A549 (cell line): ENCODE measurements around the gene ITPR3. TPM values are rescaled to one million over a fixed set of nuclear protein-coding genes. Genes with fewer than 3 reads are reported as not detected.
A peak's percentile ranks its signal among the peaks of the same experiment; 100 is the strongest.

Source experiments
- ATAC-seq, 2 experiments: fragments of 200-7000 bp in 1 of 2; fragments of >200 bp in 1 of 2; cut with Nextera tagmentation in 1 of 2; cut with Tn5 transposase in 1 of 2; 3 replicates each; pipeline versions ENCODE4 v1.8.0 to v1.9.1; 2018 to 2020; ENCODE audit warnings: mild to moderate bottlenecking in 1 of 2, moderate library complexity in 1 of 2
- CTCF ChIA-PET: fragments of 300-600 bp; sonication (Branson Sonifier 250); formaldehyde crosslinking; extraction: SDS; loops from one replicate; lab custom pipeline; 2021; ENCODE audit warnings: antibody characterized with exemption, inconsistent platforms; lab: Yijun Ruan, JAX
- POLR2A ChIA-PET: fragments of 350-600 bp; formaldehyde crosslinking; extraction: SDS; loops from one replicate; lab custom pipeline; 2021; ENCODE audit warnings: antibody characterized with exemption, inconsistent platforms; lab: Yijun Ruan, JAX
- DNase-seq, 2 experiments: peaks; one replicate each; pipeline versions ENCODE4 v3.0.0 to v3.0.0-alpha.2; 2011 to 2016; ENCODE audit warnings: low read depth in 1 of 2, low spot score in 1 of 2
- FAIRE-seq: peaks from 2 replicates; lab custom pipeline; 2011; peaks lifted over from hg19 to GRCh38; lab: Jason Lieb, UNC
- H3K27ac ChIP-seq, 2 experiments: fragments of >200 bp; sonication (Bioruptor Twin); formaldehyde crosslinking; 3 replicates each; pipeline ENCODE4 v1.5.1; 2016 to 2017
- H3K4me1 ChIP-seq: fragments of >200 bp; sonication (Bioruptor Twin); formaldehyde crosslinking; 3 replicates; pipeline ENCODE4 v1.6.1; 2016
- H3K4me2 ChIP-seq: fragments of >200 bp; sonication (Bioruptor Twin); formaldehyde crosslinking; 3 replicates; pipeline ENCODE4 v1.6.1; 2016
- H3K4me3 ChIP-seq: fragments of >200 bp; sonication (Bioruptor Twin); formaldehyde crosslinking; 3 replicates; pipeline ENCODE4 v1.5.1; 2016
- H3K9me3 ChIP-seq: fragments of >200 bp; sonication (Bioruptor Twin); formaldehyde crosslinking; 3 replicates; pipeline ENCODE4 v1.6.1; 2016
- BCL3 ChIP-seq: fragments of >200 bp; sonication (Bioruptor Twin); formaldehyde crosslinking; IDR thresholded peaks from 3 replicates; pipeline ENCODE4 v1.6.1; 2016
- CEBPB ChIP-seq, 2 experiments: fragments of >200 bp in 1 of 2; sonication (Bioruptor Twin) in 1 of 2; formaldehyde crosslinking in 1 of 2; IDR thresholded peaks; 2 replicates each; pipeline ENCODE4 v1.6.1; 2012 to 2016
- CTCF ChIP-seq: fragments of >200 bp; sonication (Bioruptor Twin); formaldehyde crosslinking; IDR thresholded peaks from 3 replicates; pipeline ENCODE4 v1.5.1; 2016
- EHF ChIP-seq: fragments of 250-450 bp; sonication (Bioruptor Pico); IDR thresholded peaks from 2 replicates; pipeline ENCODE4 v1.5.0; 2020; ENCODE audit warnings: mild to moderate bottlenecking
- ESRRA ChIP-seq: fragments of 150-350 bp; IDR thresholded peaks from 2 replicates; pipeline ENCODE4 v1.6.1; 2014; ENCODE audit warnings: mild to moderate bottlenecking, low read length, borderline replicate concordance
- HDAC2 ChIP-seq: fragments of 200-600 bp; sonication (generic); IDR thresholded peaks from 2 replicates; pipeline ENCODE4 v1.6.1; 2016
- HOXB13 ChIP-seq: fragments of 250-450 bp; sonication (Bioruptor Pico); IDR thresholded peaks from 2 replicates; pipeline ENCODE4 v1.5.0; 2020; ENCODE audit warnings: low read depth, mild to moderate bottlenecking, moderate library complexity
- KDM1A ChIP-seq: fragments of 200-600 bp; sonication (generic); IDR thresholded peaks from 2 replicates; pipeline ENCODE4 v1.6.1; 2016; ENCODE audit warnings: low read depth, mild to moderate bottlenecking
- MAFK ChIP-seq: fragments of 450-650 bp; IDR thresholded peaks from 2 replicates; pipeline ENCODE4 v1.6.1; 2014; ENCODE audit not compliant: partially characterized antibody
- NFE2L2 ChIP-seq: fragments of 150-350 bp; conservative IDR thresholded peaks from 2 replicates; pipeline ENCODE4 v1.6.1; 2014; ENCODE audit warnings: low read length
- RAD21 ChIP-seq, 2 experiments: fragments of >200 bp in 1 of 2; sonication (Bioruptor Twin) in 1 of 2; formaldehyde crosslinking in 1 of 2; IDR thresholded peaks in 1 of 2; conservative IDR thresholded peaks in 1 of 2; 2 replicates in 1 of 2; 3 replicates in 1 of 2; pipeline ENCODE4 v1.6.1; 2012 to 2018; ENCODE audit warnings: inconsistent platforms in 1 of 2
- RNF2 ChIP-seq: fragments of 200-600 bp; sonication (generic); IDR thresholded peaks from 2 replicates; pipeline ENCODE4 v1.6.1; 2016; ENCODE audit warnings: low read depth, mild to moderate bottlenecking, antibody characterized with exemption, moderate library complexity, borderline replicate concordance
- SMC3 ChIP-seq: fragments of >200 bp; sonication (Bioruptor Twin); formaldehyde crosslinking; IDR thresholded peaks from 3 replicates; pipeline ENCODE4 v1.6.1; 2018; ENCODE audit warnings: inconsistent platforms
- USF2 ChIP-seq: fragments of 450-650 bp; IDR thresholded peaks from 2 replicates; pipeline ENCODE4 v1.6.1; 2014; ENCODE audit warnings: antibody characterized with exemption
- ZFP36 ChIP-seq: fragments of 450-650 bp; IDR thresholded peaks from 2 replicates; pipeline ENCODE4 v1.6.1; 2014; ENCODE audit warnings: borderline replicate concordance; ENCODE audit not compliant: partially characterized antibody
- WGBS: methylation state at CpG from one replicate; pipeline ENCODE4 v1.1.6; 2017; ENCODE audit errors: missing lambda C conversion rate; 5-methylcytosine and 5-hydroxymethylcytosine counted together
- polyA plus RNA-seq, 4 experiments: library from polyadenylated mRNA; depleted of rRNA in 3 of 4; stranded (reverse); fragments of >200 nt; fragmentation: RNase III in 1 of 4; extraction: RNeasy Plus Mini Kit Qiagen cat#74134 plus additional on column Dnase treatment in 1 of 4; gene quantifications; 2 replicates in 3 of 4; 3 replicates in 1 of 4; pipeline ENCODE4 v1.2.3, GENCODE V29; 2011 to 2017
- TF ChIP-seq, protein P1 (sequence below): IDR thresholded peaks from 2 replicates; pipeline ENCODE4 v1.6.1; 2012; ENCODE audit warnings: low read depth, borderline replicate concordance
- TF ChIP-seq, protein P2 (sequence below): fragments of 250-450 bp; sonication (Bioruptor Pico); IDR thresholded peaks from 2 replicates; pipeline ENCODE4 v1.5.0; 2021; ENCODE audit warnings: mild to moderate bottlenecking, moderate library complexity, borderline replicate concordance

ITPR3 gene
- polyA plus RNA-seq, 2 of the 4 experiments (the other 2 are of a cell fraction) = 17.6 to 20.8 TPM

GRCh38 chr6:33607784-33608161, 13.3 kb upstream of the ITPR3 start:
- ATAC-seq = peak in 1 of 2 experiments; percentile 31; a peak in 1 of 6 replicates
- peak overlapping the region; percentile 54 to 88; a peak in 5 of 6 replicates for H3K27ac ChIP-seq
- POLR2A ChIA-PET = no interaction called here
- no peak for TF ChIP-seq USF2
- no peak for TF ChIP-seq CEBPB (IDR thresholded peaks at IDR 0.05)
- TF ChIP-seq RNF2 = no peak
- peak; percentile 43 to 57; a peak in 3 of 5 replicates for TF ChIP-seq RAD21 (conservative IDR thresholded peaks at IDR 0.05 in 1 of 2, IDR thresholded peaks at IDR 0.05 in 1 of 2)
- TF ChIP-seq NFE2L2 = no peak
- TF ChIP-seq KDM1A = 0 out of 2 replicates have a peak, but pooled peaks have one; percentile 55
- TF ChIP-seq ESRRA = no peak
- TF ChIP-seq, protein P1, sequence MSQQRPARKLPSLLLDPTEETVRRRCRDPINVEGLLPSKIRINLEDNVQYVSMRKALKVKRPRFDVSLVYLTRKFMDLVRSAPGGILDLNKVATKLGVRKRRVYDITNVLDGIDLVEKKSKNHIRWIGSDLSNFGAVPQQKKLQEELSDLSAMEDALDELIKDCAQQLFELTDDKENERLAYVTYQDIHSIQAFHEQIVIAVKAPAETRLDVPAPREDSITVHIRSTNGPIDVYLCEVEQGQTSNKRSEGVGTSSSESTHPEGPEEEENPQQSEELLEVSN = no peak
- no peak for TF ChIP-seq HDAC2
- TF ChIP-seq CTCF = peak; percentile 34; the same call in 2 of the 3 replicates
- TF ChIP-seq EHF (CRISPR knock-in tag) = no peak
- peak; percentile 25; the same call in 1 of the 3 replicates for TF ChIP-seq SMC3
- TF ChIP-seq ZFP36 = no peak
- TF ChIP-seq HOXB13 (CRISPR knock-in tag) = no peak
- TF ChIP-seq BCL3 = no peak
- TF ChIP-seq, all 56 proteins: peak for 4
- WGBS = 57% methylated on average over 5 of the region's 5 CpGs
- H3K4me2 ChIP-seq = no peak overlapping the region
- DNase-seq (peak; percentile 21 to 51), FAIRE-seq (no peak)
- H3K4me1 ChIP-seq = peaks cover 68% of the 10 kb centered on the region
- H3K9me3 ChIP-seq = no peaks in the 10 kb centered on the region
- CTCF ChIA-PET = interaction anchor here (0.7 to 3.8 kb wide), 12 partner anchors 10 to 556 kb away, joined by 3 to 20 read pairs (median 6); partner anchors contain the start of gene ITPR3
- no peak overlapping the region for H3K4me3 ChIP-seq

- no peak for FAIRE-seq
- Histone ChIP-seq H3K27ac (peak overlapping the region; percentile 22 to 88), H3K4me1 (peaks cover 79% of the 10 kb centered on the region), H3K9me3 (no peaks in the 10 kb centered on the region), H3K4me3 (no peak overlapping the region), H3K4me2 (peak overlapping the region; percentile 25; the same call in 2 of the 3 replicates)
- CTCF ChIA-PET = interaction anchor here (2.0 to 3.2 kb wide), 3 partner anchors 11 to 24 kb away, joined by 6 to 18 read pairs (median 9); partner anchors contain the start of gene ITPR3
- no peak for ATAC-seq
- 59% methylated on average over 3 of the region's 3 CpGs for WGBS
- TF ChIP-seq MAFK = peak; percentile 53
- TF ChIP-seq, protein P2, sequence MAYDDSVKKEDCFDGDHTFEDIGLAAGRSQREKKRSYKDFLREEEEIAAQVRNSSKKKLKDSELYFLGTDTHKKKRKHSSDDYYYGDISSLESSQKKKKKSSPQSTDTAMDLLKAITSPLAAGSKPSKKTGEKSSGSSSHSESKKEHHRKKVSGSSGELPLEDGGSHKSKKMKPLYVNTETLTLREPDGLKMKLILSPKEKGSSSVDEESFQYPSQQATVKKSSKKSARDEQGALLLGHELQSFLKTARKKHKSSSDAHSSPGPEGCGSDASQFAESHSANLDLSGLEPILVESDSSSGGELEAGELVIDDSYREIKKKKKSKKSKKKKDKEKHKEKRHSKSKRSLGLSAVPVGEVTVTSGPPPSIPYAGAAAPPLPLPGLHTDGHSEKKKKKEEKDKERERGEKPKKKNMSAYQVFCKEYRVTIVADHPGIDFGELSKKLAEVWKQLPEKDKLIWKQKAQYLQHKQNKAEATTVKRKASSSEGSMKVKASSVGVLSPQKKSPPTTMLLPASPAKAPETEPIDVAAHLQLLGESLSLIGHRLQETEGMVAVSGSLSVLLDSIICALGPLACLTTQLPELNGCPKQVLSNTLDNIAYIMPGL (CRISPR knock-in tag) = no peak
- POLR2A ChIA-PET = interaction anchor here (1.3 kb wide), 1 partner anchor 12 kb away, joined by 3 read pairs; the partner anchor contains the start of gene ITPR3
- DNase-seq = no peak
These were observed 12.1 kb upstream of the ITPR3 start for GRCh38 chr6:33609019-33609418.
